GM21529 (cell line): ENCODE measurements around the gene C3orf70.

Experiments used
- ATAC-seq: cut with Tn5 transposase; IDR thresholded peaks from one replicate; pipeline ENCODE4 v1.9.1; 2021; ENCODE audit not compliant: unreplicated experiment

Gene C3orf70

DNA sequence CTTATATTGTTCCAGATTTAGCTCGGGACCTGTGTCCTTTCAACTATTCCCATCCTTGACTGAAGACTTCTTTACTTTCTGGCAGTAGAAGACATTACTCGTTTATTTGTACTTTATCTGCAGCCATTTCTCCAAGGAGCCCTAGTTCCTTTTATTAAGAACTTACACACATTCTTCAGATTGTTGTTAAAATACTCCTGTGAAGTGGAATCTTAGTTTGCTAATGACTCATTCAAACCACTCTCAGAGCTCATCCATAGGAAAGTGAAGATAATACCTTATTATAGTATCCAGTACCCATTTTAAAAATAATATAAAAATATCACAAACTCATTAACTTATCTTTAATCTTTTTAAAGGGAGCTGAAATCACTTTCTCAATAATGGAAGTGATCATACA lies 63.5 kb downstream of the C3orf70 start:
- no peak for ATAC-seq

DNA sequence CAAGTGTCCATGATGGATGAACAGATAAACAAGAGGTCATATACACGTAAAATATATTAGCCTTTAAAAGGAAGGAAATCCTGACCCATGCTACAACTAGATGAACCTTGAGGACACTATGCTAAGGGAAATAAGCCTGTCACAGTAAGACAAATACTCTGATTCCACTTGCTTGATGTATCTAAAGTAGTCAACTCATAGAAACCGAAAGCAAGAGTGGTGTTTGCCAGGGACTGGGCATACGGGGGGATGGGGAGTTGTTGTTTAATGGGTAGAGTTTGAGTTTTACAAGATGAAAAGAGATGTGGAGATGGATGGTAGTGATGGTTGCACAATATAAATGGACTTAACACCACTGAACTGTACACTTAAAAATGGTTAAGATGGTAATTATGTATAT lies 65.4 kb downstream of the C3orf70 start:
- ATAC-seq = no peak

DNA sequence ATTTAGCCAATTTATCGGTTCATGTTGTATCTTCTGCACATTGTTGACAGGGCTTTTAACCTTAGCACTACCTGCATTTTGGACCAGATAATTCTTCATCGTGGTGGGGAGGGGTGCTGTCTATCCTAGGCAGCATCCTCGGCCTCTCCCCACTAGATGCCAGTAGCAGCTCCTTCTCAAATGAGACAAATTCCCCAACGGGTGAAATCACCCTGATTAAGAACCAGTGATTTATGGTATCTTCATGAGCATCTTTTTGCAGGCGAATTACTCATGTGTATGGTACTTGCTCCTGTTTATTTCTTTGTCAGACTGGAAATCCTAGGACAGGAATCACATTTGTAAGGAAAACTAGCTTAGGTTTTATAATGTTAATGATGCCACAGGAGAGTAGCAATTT lies 68.0 kb downstream of the C3orf70 start:
- no peak for ATAC-seq

DNA sequence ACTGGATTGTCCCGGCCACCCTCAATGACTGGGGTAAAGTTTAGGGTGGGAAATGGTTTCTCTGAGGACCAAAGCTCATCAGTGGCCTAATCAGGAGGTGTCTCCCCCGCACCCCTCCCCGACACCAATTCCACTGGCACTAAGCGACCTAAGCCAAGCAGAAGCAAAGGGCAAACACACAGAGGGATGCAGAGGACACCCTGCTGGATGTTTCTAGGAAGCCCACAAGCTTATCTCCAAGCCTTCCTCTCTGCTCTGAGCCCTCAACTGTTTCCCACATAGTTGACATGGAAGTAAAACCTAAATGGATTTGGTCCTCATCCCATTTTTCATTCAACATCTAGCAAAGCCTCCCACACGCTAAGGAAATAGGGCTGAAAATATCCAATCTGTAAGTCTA lies 68.5 kb downstream of the C3orf70 start:
- no peak for ATAC-seq

DNA sequence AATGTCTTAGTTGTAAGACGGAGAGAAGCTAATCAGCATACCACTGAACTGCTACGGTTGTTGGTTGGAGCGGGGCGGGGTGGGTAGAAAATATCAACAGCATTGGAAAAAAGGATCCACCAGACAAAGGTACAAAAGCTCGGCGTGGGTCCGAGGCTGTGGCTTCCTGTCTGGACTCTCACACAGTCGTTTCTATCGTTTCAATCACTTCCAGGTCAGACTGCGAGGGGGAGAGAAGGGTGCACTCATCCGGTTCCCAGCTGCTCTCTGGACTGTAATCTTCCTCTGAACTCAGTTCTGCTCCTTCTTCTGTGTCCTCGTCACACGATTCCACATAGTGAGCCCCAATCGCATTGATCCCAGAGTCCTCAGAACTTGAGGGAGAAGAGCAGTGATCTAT lies 70.0 kb downstream of the C3orf70 start:
- no peak for ATAC-seq

DNA sequence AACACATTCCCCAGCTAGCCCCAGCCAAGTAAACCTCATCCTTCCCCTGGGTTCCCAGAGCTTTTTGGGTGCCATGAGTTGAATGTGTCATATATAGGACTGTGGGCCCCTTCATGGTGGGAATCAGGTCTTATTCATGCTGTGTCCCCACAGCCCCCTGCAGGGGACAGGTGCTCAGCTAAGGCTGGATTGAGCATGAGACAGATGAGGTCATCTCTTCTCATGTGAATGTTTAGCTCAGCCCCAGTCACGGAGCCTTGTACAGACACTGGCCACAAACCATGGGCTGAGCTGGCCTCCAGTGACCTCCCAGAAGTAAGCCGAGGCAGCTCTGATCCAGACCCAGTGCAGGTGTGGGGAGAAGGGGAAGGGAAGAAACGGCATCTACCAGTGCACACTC lies 70.7 kb downstream of the C3orf70 start:
- no peak for ATAC-seq

DNA sequence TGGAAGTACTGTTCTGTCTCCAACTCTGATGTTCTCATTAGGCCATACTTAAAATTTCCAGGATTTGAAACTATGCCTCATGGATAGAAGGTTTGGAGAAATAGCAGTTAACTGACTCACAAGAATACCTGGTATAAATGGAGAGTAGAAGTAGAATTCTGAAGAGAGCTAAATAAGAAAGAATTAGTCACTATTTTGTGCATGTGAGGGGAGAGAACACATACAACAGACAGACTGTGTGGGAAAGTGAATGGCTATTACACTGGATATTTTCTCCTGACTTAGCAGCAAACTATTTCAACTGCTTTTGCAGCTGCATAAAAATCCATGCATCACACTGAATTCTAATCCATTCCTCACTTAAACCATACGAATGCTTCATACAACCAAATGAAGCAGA lies 71.3 kb downstream of the C3orf70 start:
- no peak for ATAC-seq

DNA sequence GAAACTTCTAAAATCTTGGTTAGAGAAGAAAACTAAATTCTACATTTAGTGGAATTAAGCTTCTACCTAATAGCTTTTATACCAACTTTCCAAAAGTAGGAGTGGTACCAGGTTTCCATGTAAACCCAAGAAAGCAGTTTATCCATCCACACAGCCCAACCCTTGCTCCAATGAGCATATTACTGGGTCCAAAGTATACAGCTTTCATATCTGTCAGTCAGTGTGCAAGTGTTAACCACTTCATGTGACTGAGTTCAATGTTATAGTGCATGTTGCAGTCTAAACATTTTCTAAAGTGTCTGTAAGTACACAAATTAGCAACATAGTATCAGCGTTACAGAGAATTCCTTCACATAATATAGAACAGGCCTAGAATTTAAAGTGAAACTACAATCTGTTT lies 73.2 kb downstream of the C3orf70 start:
- ATAC-seq = no peak

DNA sequence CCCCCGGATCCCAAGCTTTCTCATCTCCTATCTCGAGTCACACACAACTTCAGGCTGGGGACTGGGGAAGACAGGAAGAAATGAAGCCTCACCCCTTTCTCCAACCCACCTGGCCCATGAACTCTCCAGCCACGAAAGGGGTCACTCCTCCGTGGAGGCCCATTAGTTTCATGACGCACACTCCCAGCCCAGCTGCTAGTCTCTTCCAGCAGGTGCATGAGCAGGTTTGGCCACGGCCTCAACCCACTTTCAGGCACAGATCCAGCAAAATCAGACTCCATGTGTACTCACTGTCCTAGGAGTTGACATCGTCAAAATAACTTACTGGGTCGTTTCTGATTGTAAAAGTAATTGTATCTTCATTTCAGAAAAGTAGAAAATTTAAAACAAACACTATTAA lies 76.6 kb downstream of the C3orf70 start:
- ATAC-seq = no peak

DNA sequence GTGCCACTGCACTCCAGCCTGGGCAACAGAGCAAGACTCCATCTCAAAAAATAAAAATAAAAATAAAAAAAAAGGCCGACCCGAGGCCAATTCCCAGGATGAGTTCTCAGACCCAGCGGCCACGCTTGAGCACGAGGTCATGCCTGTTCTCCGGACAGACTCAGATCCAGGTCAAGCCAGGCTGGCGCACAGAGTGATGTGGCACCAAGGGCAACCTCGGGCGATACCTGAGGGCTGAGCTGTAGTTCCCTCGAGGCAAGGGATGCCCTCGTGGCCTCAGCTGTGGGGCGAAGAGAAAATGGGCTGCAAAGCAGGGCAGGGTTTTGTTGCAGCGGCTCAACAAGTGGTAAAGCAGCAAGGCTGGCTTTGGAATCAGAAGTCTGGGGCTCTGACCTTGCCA lies 77.3 kb downstream of the C3orf70 start:
- ATAC-seq = no peak

DNA sequence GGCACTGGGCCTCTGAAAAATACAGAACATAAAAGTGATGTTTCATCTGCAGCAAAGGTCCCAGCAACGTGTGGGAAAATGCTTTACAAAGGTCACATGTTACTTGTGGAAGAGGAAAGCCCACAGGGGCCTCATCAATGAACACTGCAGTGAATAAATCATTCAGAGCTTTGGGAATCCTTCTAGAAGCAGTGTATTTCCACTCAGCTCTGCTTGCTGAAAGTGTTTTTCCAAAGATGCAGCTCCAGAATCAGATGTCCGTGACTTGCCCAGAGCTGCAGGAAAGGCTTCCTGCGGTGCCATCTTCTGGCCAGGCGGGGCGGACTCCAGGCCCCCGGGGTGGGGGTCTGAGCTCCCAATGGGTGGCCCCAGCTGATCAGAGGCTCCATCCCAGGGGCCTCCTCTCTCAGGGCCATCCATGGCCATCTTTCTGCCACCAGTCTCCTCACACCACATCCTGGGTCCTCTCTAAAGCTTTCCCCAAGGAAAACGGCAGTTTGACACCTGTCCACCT lies 81.5 kb downstream of the C3orf70 start:
- no peak for ATAC-seq

DNA sequence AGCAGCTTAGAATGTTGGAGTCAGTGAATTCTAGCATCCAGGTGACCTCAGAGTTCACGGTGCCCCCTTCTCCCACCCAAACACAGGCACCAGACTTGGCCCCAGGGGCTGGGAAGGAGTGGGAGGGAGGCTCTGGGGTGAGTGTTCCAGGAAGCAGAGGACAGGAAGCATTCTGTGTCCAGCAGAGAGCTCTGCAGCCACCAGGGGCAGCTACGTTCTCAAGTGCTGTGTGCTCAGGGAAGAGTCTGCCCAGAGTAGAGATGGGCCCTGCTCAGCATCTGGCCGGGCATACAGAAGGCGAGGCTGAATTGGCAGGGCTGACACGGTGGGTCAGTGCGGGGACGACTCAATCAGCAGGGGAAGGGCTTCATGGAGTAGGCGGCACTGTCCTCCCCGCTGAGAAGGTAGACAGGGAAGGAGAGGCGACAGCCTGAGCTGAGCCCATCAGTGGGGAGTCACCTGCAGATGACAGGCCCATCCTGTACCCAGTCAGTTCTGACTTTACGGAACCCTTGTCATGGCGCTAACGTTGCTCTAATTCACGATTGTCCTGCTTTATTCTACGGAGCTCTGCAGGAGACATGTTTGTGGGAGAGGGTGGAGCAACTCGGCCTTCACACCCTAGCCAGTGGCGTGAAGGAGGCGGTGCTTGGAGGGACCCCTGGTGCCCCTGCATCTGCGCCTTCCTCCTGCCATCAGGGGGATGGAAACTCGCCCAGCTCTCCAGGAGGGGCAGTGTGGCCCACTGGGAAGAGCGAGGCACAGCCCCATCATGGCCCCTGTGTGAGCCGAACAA lies 82.2 kb downstream of the C3orf70 start:
- ATAC-seq = no peak

DNA sequence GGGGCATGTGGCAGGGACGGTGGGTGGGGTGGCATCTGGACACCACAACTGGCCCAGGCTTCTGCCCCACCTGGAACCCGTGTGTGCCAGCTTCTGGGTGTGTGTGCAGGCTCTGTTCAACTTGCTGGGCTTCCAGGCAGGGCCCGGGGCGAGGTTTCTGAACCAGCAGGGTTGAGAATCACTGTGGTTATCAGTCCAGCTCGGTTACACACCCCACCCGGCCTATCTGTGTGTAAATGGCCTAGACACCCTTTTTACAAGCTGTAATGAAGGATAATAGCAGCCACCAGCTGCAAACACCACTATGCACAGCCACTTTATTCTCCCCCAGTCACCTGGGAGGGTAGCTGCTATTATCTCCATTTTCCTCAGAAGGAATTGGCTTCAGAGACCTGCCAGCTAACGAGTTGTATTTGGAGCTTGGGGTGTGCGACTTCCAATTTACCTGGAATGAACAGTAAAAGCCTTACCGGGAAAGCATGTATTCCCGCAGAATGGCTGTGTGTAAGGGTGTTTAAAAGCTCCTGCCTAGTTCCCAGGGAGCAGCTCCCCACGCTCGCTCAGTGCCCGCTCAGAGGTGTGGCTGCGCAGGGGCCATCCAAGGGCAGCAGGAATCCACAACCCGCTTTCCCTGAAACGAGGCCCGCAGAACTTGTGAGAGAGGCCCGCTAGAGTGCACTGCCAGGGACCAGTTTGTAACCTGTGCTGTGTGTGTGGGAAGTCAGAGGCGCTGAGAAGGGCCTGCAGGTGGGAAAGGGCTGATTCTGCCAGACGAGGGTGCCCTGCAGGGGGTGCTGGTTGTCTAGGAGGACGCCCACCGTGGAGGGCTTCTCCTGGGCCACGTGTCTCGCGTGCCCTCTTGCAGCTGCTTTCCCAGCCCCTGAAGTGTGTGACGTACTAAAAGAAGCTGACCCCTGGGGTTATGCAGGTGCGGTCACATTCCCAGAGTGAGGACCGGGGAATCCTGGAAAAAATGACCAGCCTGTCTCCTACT lies 83.5 kb downstream of the C3orf70 start:
- ATAC-seq = no peak

DNA sequence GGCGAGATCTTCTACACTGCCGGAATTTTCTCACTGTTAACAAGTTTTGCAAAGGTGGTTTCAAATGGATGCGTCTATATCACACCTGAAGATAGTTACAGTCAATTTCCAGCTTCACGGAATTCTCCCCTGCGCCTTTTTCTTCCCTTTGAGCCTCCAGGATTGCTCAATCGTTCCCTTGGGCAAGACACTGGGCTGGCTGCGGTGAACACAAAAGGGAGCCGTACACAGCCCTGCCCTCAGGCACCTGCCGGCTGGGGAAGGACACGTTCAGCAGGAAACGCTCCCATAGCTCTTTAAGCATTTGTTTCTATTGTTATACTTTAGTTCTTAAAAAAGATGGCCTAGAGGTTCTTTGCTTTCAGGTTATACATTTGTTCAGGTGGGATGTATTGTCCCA lies 85.7 kb downstream of the C3orf70 start:
- ATAC-seq = no peak

DNA sequence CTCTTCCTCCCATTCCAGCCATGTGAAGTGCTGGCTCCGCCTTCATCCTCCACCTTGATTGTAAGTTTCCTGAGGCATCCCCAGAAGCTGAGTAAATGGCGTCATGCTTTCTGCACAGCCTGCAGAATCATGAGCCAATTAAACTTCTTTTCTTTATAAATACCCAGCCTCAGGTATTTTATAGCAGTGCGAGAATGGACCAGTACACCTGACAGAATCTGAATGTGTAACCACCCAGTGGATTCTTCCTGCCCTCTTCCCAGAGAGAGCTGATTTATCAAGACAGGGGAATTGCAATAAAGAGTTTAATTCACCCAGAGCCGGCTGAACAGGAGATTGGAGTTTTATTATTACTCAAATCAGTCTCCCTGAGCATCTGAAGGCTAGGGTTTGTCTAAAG lies 86.6 kb downstream of the C3orf70 start:
- ATAC-seq = no peak

DNA sequence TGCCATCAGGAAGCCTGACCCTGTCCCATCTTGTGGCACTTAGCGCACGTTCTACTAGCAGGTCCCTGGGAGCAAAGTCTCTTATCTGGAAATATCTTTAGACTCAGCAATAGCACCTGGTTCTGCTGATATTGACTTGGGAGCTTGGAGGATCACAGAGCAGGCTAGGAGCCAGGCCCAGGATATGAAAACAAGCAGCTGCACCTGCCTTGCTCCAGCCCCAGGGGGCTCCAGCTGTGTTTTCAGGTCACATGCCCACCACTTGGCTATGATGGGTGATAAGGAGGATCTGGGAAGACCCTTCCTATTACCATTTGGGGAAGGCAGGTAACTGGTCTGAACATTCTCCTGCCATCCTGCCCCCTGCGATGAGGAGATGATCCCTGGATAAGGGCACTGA lies 87.8 kb downstream of the C3orf70 start:
- ATAC-seq = no peak

DNA sequence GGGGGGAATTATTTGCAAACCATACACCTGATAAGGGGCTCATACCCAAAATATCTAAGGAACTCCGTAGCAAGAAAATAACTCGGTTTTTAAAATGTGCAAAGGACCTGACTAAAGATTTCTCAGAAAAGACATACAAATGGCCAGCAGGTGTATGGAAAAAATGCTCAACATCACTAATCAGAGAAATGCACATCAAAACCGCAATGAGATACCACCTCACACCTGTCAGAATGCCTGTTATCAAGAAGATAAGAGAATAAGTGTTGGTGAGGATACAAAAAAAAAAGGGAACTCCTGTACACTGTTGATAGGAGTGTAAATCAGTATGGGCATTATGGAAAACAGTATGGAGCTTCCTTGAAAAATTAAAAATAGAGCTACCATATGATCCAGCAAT lies 89.4 kb downstream of the C3orf70 start:
- no peak for ATAC-seq

DNA sequence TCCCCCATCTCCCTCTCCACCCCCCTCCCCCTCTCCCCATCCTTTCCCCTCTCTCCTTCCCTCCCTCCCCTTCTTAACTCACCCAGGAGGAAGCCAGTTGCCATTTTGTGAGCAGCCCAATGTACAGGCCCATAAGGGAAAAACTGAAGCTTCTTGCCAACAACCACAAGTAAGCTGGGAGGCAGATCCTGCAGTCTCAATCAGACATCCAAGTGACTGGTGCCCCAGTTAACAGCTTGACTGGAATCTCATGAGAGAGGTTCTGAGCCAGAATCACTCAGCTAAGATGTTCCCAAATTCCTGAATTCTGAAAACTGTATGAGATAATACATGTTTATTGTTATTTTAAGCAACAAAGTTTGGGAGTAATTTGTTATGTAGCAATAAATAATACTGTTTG lies 90.7 kb downstream of the C3orf70 start:
- no peak for ATAC-seq

DNA sequence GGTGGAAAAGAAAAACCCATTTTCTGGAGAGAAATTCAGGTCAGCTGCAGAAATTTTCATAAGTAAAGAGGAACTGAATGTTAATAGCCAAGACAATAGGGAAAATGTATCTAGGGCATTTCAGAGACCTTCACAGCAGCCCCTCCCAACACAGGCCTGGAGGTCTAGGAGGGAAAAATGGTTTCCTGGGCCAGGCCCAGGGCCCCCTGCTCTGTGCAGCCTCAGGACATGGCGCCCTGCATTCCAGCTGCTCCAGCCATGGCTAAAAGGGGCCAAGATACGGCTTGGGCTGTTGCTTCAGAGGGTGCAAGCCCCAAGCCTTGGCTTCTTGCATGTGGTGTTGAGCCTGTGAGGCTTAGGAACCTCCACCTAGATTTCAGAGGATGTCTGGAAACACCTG lies 92.2 kb downstream of the C3orf70 start:
- ATAC-seq = no peak

DNA sequence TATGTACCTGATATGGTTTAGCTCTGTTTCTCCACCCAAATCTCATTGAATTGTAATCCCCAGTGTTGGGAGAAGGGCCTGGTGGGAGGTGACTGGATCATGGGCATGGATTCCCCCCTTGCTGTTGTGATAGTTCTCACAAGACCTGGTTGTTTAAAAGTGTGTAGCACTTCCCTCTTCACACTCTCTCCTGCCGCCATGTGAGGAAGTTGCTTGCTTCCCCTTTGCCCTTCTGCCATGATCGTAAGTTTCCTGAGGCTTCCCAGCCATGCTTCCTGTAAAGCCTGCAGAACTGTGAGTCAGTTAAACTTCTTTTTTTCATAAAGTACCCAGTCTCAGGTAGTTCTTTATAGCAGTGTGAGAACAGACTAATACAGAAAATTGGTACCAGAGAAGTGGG lies 93.1 kb downstream of the C3orf70 start:
- ATAC-seq = no peak

DNA sequence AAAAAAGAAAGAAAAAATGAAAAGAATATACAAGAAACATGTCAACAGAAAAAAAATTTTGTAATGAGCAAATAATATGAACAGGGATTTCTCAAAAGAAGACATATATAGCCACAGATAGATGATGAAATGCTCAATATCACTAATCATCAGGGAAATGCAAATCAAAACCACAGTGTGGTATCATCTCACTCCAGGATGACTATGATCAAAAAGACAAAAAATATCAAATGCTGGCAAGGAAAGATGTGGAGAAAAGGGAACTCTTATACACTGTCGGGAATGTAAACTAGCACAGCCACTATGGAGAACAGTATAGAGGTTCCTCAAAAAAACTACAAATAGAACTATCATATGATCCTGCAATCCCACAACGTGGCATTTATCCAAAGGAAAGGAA lies 94.1 kb downstream of the C3orf70 start:
- no peak for ATAC-seq

DNA sequence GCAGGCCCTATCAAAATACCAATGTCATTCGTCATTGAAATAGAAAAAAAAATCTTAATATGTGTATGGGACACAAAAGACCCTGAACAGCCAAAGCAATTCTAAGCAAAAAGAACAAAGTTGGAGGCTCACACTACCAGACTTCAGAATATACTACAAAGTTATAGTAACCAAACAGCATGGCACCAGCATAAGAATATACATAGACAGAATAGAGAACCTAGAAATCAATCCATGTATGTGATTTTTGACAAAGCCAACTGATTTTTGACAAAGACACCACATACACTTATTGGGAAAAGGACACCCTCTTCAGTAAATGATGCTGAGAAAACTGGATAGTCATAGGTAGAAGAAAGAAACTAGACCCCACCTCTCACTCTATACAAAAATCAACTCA lies 95.0 kb downstream of the C3orf70 start:
- ATAC-seq = no peak
